Endodermal cell (in vitro differentiated cells): ENCODE results near the gene C14orf180. TPM values are rescaled to one million over a fixed set of nuclear protein-coding genes. Genes with fewer than 3 reads are reported as not detected.

Experiments used
- DNase-seq: peaks from one replicate; pipeline ENCODE4 v3.0.0-alpha.2; 2017
- H3K27ac ChIP-seq: 2 replicates; pipeline ENCODE4 v1.5.1; 2013; ENCODE audit warnings: mild to moderate bottlenecking, low read depth, low read length, moderate library complexity
- H3K27me3 ChIP-seq: 2 replicates; pipeline ENCODE4 v1.6.1; 2013; ENCODE audit warnings: mild to moderate bottlenecking, low read length, moderate library complexity; ENCODE audit not compliant: insufficient read depth, control insufficient read depth, poor library complexity, severe bottlenecking
- H3K36me3 ChIP-seq: 2 replicates; pipeline ENCODE4 v1.7.0; 2013; ENCODE audit warnings: mild to moderate bottlenecking, low read length, moderate library complexity; ENCODE audit not compliant: control insufficient read depth, insufficient read depth
- H3K4me1 ChIP-seq: one replicate; pipeline ENCODE4 v1.7.0; 2013; ENCODE audit warnings: low read length; ENCODE audit not compliant: control insufficient read depth, insufficient read depth
- H3K4me3 ChIP-seq: 2 replicates; pipeline ENCODE4 v1.5.1; 2013; ENCODE audit warnings: mild to moderate bottlenecking, low read length, moderate library complexity
- H3K9ac ChIP-seq: 2 replicates; pipeline ENCODE4 v1.6.1; 2013; ENCODE audit warnings: mild to moderate bottlenecking, low read length, moderate library complexity; ENCODE audit not compliant: poor library complexity, severe bottlenecking; ENCODE audit errors: extremely low read depth
- H3K9me3 ChIP-seq: 2 replicates; pipeline ENCODE4 v1.6.1; 2013; ENCODE audit warnings: mild to moderate bottlenecking, low read length, moderate library complexity; ENCODE audit not compliant: control insufficient read depth
- H3K27ac Mint-ChIP-seq: 2 replicates; pipeline ENCODE4 v1.8.0; 2020; ENCODE audit warnings: mixed read lengths
- H3K27me3 Mint-ChIP-seq: 2 replicates; pipeline ENCODE4 v1.8.0; 2021; ENCODE audit warnings: mild to moderate bottlenecking, mixed read lengths; ENCODE audit not compliant: insufficient read depth
- H3K36me3 Mint-ChIP-seq: 2 replicates; pipeline ENCODE4 v1.8.0; 2020; ENCODE audit warnings: low read depth, mixed read lengths
- H3K4me1 Mint-ChIP-seq: 2 replicates; pipeline ENCODE4 v1.8.0; 2020; ENCODE audit warnings: mixed read lengths
- H3K4me3 Mint-ChIP-seq: 2 replicates; pipeline ENCODE4 v1.8.0; 2020; ENCODE audit warnings: mild to moderate bottlenecking, moderate library complexity, mixed read lengths
- H3K9me3 Mint-ChIP-seq: 2 replicates; pipeline ENCODE4 v1.8.0; 2020; ENCODE audit warnings: mild to moderate bottlenecking, mixed read lengths
- CTCF ChIP-seq: fragments of 200-600 bp; sonication (generic); conservative IDR thresholded peaks from 2 replicates; pipeline ENCODE4 v1.5.0; 2021; ENCODE audit warnings: antibody characterized with exemption, mild to moderate bottlenecking
- WGBS, 2 experiments: methylation state at CpG; one replicate each; pipeline versions ENCODE4 v1.1.5 to v1.1.7; 2013; ENCODE audit warnings: missing lambda C conversion rate in 2 of 2, mixed read lengths in 1 of 2; ENCODE audit not compliant: insufficient coverage in 1 of 2, insufficient read length in 1 of 2; 5-methylcytosine and 5-hydroxymethylcytosine counted together
- total RNA-seq, 2 donors: library from RNA; stranded (reverse); fragmentation: NEBNext Ultra II Directional in 1 of 2; extraction: Animal tissue kit (Norgen Biotek cat#: 25700) in 1 of 2; gene quantifications; 2 replicates in 1 of 2; 3 replicates in 1 of 2; pipeline ENCODE4 v1.2.1, GENCODE V29; 2021

Gene C14orf180
- total RNA-seq, 2 donors from 2014 or later: not detected

GRCh38 chr14:104596927-104597351, 17.4 kb downstream of the C14orf180 start:
- DNase-seq: no peak
- no peaks in the 10 kb centered on the region for H3K36me3 ChIP-seq
- no peak overlapping the region for H3K9ac ChIP-seq
- no peaks in the 10 kb centered on the region for H3K27me3 ChIP-seq
- H3K27ac ChIP-seq: no peak overlapping the region
- Mint-ChIP-seq H3K4me1 (no peaks in the 10 kb centered on the region), H3K4me3 (no peak overlapping the region), H3K27ac (no peak overlapping the region), H3K36me3 (no peaks in the 10 kb centered on the region), H3K9me3 (no peaks in the 10 kb centered on the region), H3K27me3 (no peaks in the 10 kb centered on the region)
- no peaks in the 10 kb centered on the region for H3K4me1 ChIP-seq
- H3K9me3 ChIP-seq: no peaks in the 10 kb centered on the region
- WGBS, 2 experiments: 94 to 95% methylated on average over 15 to 21 of the region's 21 CpGs
- no peak for TF ChIP-seq CTCF
- H3K4me3 ChIP-seq: no peak overlapping the region

- Mint-ChIP-seq H3K36me3 (no peaks in the 10 kb centered on the region), H3K9me3 (no peaks in the 10 kb centered on the region), H3K27me3 (no peaks in the 10 kb centered on the region), H3K4me3 (no peak overlapping the region), H3K4me1 (no peaks in the 10 kb centered on the region), H3K27ac (no peak overlapping the region)
- Histone ChIP-seq H3K36me3 (no peaks in the 10 kb centered on the region), H3K4me3 (no peak overlapping the region), H3K4me1 (no peaks in the 10 kb centered on the region), H3K9me3 (no peaks in the 10 kb centered on the region), H3K9ac (no peak overlapping the region), H3K27me3 (no peaks in the 10 kb centered on the region), H3K27ac (no peak overlapping the region)
- DNase-seq: no peak
- 95 to 99% methylated on average over 11 of the region's 11 CpGs for WGBS, 2 experiments
- TF ChIP-seq CTCF: no peak
Measured at GRCh38 chr14:104597576-104597975, 18.0 kb downstream of the C14orf180 start.

GRCh38 chr14:104598039-104598909, 18.7 kb downstream of the C14orf180 start:
- Mint-ChIP-seq H3K4me3 (no peak overlapping the region), H3K36me3 (no peaks in the 10 kb centered on the region), H3K27me3 (peaks cover 3% of the 10 kb centered on the region), H3K27ac (no peak overlapping the region), H3K9me3 (no peaks in the 10 kb centered on the region), H3K4me1 (no peaks in the 10 kb centered on the region)
- Histone ChIP-seq H3K9me3 (no peaks in the 10 kb centered on the region), H3K27ac (no peak overlapping the region), H3K36me3 (no peaks in the 10 kb centered on the region), H3K4me1 (no peaks in the 10 kb centered on the region), H3K9ac (no peak overlapping the region), H3K27me3 (no peaks in the 10 kb centered on the region), H3K4me3 (no peak overlapping the region)
- DNase-seq: no peak
- 85 to 87% methylated on average over 18 to 28 of the region's 28 CpGs for WGBS, 2 experiments
- TF ChIP-seq CTCF: no peak
